Fibroblast of lung (primary cell): ENCODE data around the gene MEI1.

ENCODE experiments used
- EZH2 ChIP-seq: IDR thresholded peaks from 2 replicates; pipeline ENCODE4 v1.5.1; 2012; ENCODE audit warnings: low read length, control low read depth, mild to moderate bottlenecking; ENCODE audit errors: missing control alignments
- TF ChIP-seq, protein P1 (sequence below), 2 donors: IDR thresholded peaks in 1 of 2; conservative IDR thresholded peaks in 1 of 2; 1 replicate in 1 of 2; 2 replicates in 1 of 2; pipeline ENCODE4 v1.5.1; 2011 to 2012; ENCODE audit warnings: low read length in 2 of 2, control low read depth in 1 of 2, inconsistent platforms in 1 of 2, low read depth in 1 of 2, mild to moderate bottlenecking in 1 of 2

DNA sequence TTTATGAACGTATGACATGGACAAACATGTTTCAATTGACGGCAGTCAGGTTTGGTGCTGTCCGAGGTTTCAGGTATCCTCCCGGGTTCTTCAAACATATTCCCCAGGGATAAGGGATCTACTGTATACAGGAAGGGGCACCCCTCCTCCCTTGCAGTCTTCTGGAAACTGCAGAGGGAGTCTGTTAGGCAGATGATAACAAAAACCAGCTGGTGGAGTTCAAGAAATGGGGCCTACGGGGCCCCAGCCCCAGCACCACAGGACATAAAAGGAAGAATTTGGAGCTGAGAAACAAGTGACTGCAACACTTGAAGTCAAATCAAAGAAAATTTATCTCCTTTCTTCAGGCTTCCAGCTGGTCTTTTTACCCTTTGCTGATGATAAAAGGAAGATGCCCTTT is 42.7 kb upstream of the MEI1 start:
- TF ChIP-seq EZH2, result no peak
- TF ChIP-seq, protein P1, sequence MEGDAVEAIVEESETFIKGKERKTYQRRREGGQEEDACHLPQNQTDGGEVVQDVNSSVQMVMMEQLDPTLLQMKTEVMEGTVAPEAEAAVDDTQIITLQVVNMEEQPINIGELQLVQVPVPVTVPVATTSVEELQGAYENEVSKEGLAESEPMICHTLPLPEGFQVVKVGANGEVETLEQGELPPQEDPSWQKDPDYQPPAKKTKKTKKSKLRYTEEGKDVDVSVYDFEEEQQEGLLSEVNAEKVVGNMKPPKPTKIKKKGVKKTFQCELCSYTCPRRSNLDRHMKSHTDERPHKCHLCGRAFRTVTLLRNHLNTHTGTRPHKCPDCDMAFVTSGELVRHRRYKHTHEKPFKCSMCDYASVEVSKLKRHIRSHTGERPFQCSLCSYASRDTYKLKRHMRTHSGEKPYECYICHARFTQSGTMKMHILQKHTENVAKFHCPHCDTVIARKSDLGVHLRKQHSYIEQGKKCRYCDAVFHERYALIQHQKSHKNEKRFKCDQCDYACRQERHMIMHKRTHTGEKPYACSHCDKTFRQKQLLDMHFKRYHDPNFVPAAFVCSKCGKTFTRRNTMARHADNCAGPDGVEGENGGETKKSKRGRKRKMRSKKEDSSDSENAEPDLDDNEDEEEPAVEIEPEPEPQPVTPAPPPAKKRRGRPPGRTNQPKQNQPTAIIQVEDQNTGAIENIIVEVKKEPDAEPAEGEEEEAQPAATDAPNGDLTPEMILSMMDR (conservative IDR thresholded peaks at IDR 0.05 in 1 of 2, IDR thresholded peaks at IDR 0.05 in 1 of 2; ENCODE audit: low read depth in 1 of 2, low read length in 2 of 2), result no peak
